ENCODE results near the gene TP53I13.

TP53I13 gene

GRCh38 chr17:29567554-29568330, 759 bp upstream of the TP53I13 start:
- peak; percentile 83 for DNase-seq

DNA sequence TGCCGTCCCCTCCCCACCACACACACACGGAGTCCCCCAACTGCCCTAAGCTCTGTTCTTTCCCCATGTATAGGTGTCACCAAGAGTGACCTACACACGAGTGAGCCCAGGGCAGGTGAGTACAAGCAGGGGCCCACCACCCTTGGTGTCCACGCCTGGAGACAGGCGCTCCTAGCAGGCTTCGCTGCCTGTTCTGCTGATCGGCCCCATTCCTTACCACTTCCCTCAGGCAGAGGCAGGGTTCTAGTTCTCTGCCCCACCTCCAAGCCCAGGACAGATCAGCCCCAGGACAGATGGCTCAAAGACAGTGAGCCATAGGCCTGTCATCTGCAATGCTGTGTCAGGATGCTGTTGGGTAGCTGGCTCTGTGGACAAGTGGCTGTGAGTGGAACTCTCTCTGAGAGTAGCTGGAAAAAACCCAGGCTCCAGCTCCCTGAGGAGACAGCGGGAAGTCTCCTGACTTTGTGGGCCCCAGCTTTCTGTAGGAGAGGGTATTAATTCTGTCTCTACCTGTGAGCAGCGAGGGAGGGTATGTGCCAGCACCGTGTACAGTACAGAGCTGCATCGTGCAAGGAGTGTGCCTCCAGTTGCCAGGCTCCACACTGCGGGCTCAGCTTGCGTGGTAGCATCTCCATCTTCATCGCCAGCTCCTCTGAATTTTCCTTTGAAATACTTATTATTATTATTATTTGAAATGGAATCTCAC, 897 bp downstream of the TP53I13 start:
- peak; percentile 51 for DNase-seq

DNA sequence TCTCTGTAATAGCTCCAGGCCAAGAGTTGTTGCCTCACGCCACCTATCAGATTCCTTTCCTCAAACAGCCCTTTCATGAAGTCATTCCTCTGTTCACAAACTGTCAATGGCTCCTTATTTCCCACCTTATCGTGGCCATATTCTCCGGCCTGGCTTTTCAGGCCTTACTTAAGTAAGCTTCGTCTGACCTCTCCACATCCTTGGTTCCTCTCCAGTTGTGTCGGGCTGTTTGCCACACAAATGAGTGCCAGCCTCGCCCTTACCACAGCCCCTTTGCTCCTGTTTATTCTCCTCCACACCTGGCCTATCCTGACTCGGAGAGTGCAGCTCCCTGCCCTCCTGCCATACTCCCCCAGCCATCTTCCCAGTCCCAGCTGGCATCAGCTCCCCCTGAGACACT, 2.0 kb downstream of the TP53I13 start:
- DNase-seq, result no peak

GRCh38 chr17:29571486-29571882, 3.0 kb downstream of the TP53I13 start:
- DNase-seq, result no peak

DNA sequence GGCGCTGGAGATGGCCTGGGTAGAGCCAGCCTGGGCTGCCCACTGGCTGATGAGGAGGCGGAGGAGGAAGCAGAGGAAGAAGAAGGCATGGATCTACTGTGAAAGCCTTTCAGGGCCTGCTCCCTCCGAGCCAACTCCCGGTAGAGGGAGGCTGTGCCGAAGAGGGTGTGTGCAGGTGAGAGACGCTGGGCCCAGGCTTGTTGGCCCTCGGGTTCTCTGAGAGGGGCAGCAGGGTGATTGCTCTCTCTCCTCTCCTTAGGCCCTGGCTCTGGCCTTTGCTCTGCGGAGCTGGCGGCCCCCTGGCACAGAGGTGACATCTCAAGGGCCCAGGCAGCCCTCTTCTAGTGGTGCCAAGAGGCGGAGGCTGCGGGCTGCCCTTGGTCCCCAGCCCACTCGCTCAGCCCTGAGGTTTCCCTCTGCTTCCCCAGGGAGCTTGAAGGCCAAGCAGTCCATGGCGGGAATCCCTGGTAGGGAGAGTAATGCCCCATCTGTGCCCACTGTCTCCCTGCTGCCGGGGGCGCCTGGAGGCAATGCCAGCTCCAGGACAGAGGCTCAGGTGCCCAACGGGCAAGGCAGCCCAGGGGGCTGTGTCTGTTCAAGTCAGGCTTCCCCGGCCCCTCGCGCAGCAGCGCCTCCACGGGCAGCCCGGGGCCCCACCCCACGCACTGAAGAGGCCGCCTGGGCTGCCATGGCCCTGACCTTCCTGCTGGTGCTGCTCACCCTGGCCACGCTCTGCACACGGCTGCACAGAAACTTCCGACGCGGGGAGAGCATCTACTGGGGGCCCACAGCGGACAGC, 3.6 kb downstream of the TP53I13 start:
- DNase-seq, result no peak

- no peak for DNase-seq
Measured at GRCh38 chr17:29572691-29573557, 4.4 kb downstream of the TP53I13 start.

GRCh38 chr17:29573558-29573869, 5.0 kb downstream of the TP53I13 start:
- no peak for DNase-seq

GRCh38 chr17:29573871-29574731, 5.6 kb downstream of the TP53I13 start:
- DNase-seq, result no peak

DNA sequence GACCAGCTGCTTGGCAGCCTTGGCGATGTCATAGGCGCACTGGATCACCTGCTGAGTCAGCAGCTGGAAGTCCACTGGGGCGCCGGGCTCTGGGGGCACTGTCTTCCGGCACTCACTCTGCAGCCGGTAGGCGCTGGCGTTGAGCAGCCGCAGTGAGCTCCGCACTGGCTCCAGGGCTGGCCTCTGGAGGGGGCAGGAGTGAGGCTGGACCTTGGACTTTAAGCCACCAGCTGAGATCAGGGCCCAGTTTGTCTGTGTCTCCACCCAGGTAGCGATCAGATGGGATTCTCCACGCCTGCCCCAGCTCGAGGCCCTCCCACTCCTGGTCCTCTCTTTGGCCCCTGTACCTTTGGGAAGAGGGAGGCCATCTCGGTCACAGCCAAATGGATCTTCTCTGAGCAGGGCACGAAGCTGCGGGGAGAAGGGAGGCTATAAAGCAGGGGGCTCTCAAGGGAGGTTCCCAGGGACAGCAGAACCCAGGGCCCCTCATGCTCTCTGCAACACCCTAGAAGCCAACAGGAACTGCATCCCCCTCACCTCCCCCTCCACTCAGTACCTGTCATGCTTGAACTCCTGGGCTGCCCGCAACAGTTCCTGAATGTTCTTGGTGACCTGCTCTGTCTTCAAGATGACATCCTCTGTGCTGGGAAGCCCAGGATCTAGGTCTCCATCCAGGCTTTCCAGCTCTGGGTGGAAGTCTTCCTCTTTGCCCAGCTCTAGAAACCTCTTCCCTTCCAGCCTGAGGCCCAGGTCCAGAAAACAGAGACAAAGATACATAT, 6.4 kb downstream of the TP53I13 start:
- peak; percentile 79 for DNase-seq

DNA sequence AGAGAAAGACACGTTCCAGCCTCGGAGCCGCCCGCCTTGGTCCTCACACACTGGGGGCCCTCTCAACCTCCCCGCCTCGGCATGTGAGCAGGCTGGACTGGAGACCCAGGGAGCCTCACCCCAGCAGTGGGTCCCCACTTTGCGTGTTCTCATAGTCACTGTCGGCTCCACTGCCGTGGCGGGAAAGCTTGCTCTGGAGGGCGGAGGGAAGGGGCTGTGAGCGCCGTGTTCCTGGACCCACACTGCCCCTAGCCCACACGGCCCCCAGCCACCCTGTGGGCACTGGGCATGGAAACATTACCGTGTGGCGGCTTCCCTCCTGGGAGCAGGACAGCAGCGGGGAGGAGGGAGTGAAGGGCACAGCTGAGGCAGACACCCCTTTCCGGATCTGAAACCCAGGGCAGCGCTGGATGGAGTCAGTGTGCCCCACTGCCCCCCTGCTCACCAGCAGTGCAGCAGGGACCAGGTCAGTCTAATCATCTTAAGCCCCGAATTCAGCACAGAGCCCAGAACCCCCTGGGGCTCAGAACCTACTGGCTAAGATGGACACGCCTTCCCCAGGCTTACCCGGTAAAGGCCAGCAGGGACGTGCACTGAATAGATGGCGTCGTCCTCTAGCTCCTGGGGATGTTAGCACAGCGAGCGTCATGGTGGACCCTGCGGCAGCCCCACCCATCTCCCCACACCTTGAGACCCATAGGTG, 7.2 kb downstream of the TP53I13 start:
- no peak for DNase-seq

DNA sequence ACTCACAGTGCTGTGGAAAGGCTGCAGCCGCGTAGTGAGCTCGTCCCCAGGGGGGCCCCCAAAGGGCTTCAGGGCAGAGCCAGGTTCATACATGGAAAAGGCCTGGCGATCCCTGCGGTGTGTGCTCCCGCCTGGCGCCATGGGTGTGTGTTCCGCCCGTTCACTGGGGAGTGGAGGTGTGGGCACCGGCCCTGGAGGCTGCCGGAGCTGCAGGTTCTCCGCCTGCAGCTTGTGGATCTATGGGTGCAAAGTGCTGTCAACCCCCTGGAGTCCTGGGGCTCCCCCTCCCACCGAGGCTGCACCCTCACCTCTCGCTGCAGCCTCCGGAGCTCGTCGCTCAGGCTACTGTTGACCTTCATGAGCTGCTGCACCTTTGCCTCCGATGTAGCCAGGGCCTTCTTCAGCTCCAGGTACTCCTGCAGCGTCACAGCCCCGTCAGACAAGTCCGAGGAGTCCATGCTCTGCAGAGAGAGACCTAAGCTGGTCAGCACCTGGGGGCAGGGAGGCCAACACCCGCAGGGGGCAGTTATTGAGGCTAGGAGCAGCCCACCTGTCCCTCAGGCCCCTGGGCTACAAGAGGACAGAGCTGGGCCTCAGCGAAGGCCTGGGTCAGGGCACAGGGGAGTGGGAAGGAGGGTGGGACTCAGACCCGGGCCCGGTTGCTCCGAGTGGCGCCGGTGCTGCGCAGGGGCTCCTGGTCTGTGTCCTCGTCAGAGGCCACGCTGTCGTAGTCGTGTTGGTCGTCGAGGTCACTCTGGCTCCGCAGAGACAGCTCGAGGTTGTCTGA, 7.9 kb downstream of the TP53I13 start:
- DNase-seq, result no peak

- DNase-seq, result no peak
Measured at GRCh38 chr17:29577001-29577370, 8.5 kb downstream of the TP53I13 start.

DNA sequence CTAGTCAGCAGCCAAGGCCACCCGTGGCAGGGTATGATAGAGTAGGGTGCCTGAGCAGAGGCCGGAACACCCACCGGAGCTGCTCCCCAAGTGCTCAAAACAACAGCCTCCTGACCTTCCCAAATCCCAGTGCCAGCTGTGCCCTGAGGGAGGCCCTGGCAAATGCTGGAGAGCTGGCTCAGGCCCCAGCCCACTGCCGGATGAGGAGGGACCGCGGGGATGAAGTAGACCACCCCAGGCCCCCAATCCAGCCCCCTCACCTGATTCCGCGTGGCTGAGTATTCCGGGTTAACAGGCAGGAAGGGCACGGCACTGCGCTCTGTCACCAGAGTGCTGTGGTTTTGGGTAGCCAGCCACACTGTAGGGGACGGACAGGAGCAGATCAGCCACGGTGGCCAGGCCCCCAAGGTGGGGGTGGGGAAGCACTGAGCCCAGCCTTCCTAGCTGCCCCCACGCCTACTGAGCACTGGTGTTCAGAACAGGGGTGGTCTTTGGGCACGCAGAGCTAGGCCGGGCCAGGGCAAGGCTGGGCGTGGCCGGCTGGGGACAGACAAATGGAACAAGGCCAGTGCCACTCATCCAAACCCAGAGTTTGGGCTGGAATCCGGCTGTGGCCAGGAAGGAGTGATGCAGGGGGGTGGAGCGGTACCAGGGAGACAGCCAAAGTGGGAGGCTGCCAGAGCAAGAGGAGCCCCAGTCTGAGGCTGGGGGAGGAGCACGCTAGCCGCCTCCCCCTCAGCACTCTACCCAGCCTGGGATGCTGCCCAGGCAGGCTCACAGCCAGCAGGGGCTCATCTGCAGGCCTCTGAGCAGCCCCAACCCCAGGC, 9.1 kb downstream of the TP53I13 start:
- no peak for DNase-seq

GRCh38 chr17:29578626-29579485, 10.4 kb downstream of the TP53I13 start:
- DNase-seq, result no peak

DNA sequence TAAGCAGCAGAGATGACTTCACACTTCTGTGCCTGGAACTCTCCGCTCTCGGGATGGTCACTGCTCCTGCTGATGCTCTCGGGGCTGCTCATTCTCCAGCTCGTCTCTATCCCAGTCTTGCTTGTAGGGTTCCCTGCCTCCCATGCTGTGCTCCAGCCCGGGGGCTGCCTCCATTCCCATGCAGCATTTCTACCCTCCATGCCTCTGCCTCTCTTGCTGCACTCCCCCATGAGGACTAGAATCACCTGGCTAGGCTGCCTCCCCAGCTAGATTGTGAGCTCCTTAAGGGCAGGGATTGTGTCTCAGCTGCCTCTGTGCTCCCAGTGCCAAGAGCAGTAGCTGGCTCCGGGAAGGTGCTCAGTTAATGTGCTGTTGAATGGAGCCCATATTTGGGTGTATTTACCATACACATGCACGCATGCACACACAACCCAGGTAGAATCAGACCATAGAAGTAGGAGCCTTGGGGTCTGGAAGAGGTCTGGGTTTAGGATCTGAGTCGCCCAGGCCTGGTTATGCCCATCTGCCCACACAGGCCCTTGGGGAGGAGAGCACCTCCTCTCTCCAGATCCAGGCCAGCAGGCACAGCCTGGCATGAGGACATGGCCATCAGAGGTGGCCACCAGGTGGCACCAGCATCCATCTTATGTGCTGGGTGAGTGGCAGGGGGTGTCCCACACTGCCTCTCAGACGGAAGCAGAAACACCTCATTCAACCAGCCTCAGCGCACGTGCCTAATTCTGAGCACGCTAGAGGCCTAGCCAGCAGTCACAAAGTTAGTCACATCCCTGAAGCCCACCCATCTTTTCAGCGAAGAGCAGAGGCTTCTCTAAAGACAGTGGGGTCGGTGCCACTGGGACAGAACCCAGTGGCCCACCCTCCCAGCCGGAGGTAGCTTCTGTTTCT, 11.6 kb downstream of the TP53I13 start:
- peak; percentile 90 for DNase-seq

GRCh38 chr17:29581583-29582253, 13.2 kb downstream of the TP53I13 start:
- DNase-seq, result peak; percentile 29
